Immature natural killer cell (primary cell): ENCODE data around the gene C7orf33. TPM values are rescaled to one million over a fixed set of nuclear protein-coding genes. Genes with fewer than 3 reads are reported as not detected.

Experiments used
- DNase-seq, 3 donors: peaks; one replicate each; pipeline ENCODE4 v3.0.0; 2022; ENCODE audit warnings: mixed read lengths in 1 of 3
- H3K27ac Mint-ChIP-seq, 6 donors: one replicate each; pipeline ENCODE4 v1.8.0; 2020; ENCODE audit warnings: mixed read lengths in 6 of 6, mild to moderate bottlenecking in 5 of 6, inconsistent platforms in 4 of 6, moderate library complexity in 3 of 6
- H3K27me3 Mint-ChIP-seq, 3 donors: one replicate each; pipeline ENCODE4 v1.8.0; 2020 to 2021; ENCODE audit warnings: low read depth in 3 of 3, mild to moderate bottlenecking in 3 of 3, mixed read lengths in 3 of 3, moderate library complexity in 3 of 3, inconsistent platforms in 1 of 3
- H3K36me3 Mint-ChIP-seq, 3 donors: one replicate each; pipeline ENCODE4 v1.8.0; 2020; ENCODE audit warnings: mixed read lengths in 3 of 3, inconsistent platforms in 2 of 3, mild to moderate bottlenecking in 2 of 3
- H3K4me1 Mint-ChIP-seq, 2 donors: one replicate each; pipeline ENCODE4 v1.8.0; 2020; ENCODE audit warnings: inconsistent platforms in 2 of 2, mild to moderate bottlenecking in 2 of 2, mixed read lengths in 2 of 2, moderate library complexity in 1 of 2
- H3K4me3 Mint-ChIP-seq, 5 donors: one replicate each; pipeline ENCODE4 v1.8.0; 2020; ENCODE audit warnings: mild to moderate bottlenecking in 5 of 5, mixed read lengths in 5 of 5, inconsistent platforms in 3 of 5, moderate library complexity in 3 of 5
- H3K9me3 Mint-ChIP-seq, 6 donors: one replicate each; pipeline ENCODE4 v1.8.0; 2020; ENCODE audit warnings: mild to moderate bottlenecking in 6 of 6, mixed read lengths in 6 of 6, inconsistent platforms in 4 of 6, moderate library complexity in 3 of 6
- polyA plus RNA-seq, 3 donors: library from polyadenylated mRNA; unstranded; fragments of 300-500 nt; fragmentation: Illumina TruSeq; gene quantifications; one replicate each; pipeline ENCODE4 v1.2.3, GENCODE V29; 2021

C7orf33 gene
- polyA plus RNA-seq, 3 donors from 2014 or later = not detected

GRCh38 chr7:148623586-148624282 lies 33.2 kb downstream of the C7orf33 start:
- peaks cover 9 to 47% (median 11%) of the 10 kb centered on the region in 3 donors for H3K27me3 Mint-ChIP-seq
- no peak overlapping the region for H3K27ac Mint-ChIP-seq
- peaks cover 20 to 36% of the 10 kb centered on the region in 2 donors for H3K4me1 Mint-ChIP-seq
- H3K36me3 Mint-ChIP-seq = peaks cover 0 to 3% (median 0%) of the 10 kb centered on the region in 3 donors
- peak overlapping the region in 1 of 5 donors; percentile 14 for H3K4me3 Mint-ChIP-seq
- peaks cover 0 to 2% (median 0%) of the 10 kb centered on the region in 6 donors for H3K9me3 Mint-ChIP-seq
- peak in 2 of 3 donors; percentile 11 to 20 for DNase-seq

DNA sequence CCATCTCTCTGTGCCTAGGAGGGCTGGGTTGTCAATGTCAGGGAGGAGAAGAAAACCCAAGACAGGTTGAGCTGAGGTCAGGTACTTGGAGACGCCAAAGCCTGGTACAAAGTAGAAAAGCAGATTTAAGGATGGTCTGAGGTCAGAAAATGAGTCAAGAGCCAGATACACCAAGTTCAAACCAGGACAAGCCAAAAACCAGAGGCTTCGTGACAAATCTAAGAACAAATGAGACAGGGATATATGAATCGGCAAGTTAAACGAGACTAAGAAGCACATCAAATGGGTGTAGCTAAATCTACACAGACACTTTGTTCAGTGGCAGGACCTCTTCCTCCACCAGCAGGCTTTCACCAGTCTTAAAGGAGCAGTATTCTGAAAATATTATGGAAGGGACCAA lies 34.2 kb downstream of the C7orf33 start:
- Mint-ChIP-seq H3K27me3 (peaks cover 8 to 47% (median 14%) of the 10 kb centered on the region in 3 donors), H3K36me3 (peaks cover 0 to 3% (median 0%) of the 10 kb centered on the region in 3 donors), H3K4me1 (peaks cover 26 to 44% of the 10 kb centered on the region in 2 donors), H3K27ac (no peak overlapping the region), H3K4me3 (no peak overlapping the region), H3K9me3 (peaks cover 0 to 2% (median 0%) of the 10 kb centered on the region in 6 donors)
- DNase-seq = no peak

GRCh38 chr7:148625342-148625741 lies 34.8 kb downstream of the C7orf33 start:
- Mint-ChIP-seq H3K27ac (no peak overlapping the region), H3K36me3 (peaks cover 0 to 3% (median 0%) of the 10 kb centered on the region in 3 donors), H3K9me3 (peaks cover 0 to 5% (median 0%) of the 10 kb centered on the region in 6 donors), H3K27me3 (peaks cover 9 to 51% (median 18%) of the 10 kb centered on the region in 3 donors), H3K4me1 (peaks cover 29 to 47% of the 10 kb centered on the region in 2 donors), H3K4me3 (no peak overlapping the region)
- no peak for DNase-seq

DNA sequence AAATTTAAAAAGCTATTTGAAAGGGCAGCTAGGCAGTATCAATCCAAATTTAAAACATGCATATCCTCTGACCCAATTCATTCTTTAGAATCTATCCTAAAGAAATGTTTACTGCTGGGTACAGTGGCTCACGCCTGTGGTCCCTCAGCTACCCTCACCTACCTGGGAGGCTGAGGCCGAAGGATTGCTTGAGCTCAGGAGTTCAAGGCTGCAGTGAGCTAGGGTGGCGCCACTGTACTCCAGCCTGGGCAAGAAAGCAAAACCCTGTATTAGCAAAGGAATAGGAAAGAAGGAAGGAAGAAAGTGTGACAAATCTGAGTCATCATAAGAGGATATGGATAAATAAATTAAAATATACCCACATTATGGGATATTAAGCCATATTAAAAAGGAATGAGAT lies 36.3 kb downstream of the C7orf33 start:
- H3K4me1 Mint-ChIP-seq = peaks cover 29 to 41% of the 10 kb centered on the region in 2 donors
- no peak for DNase-seq
- H3K9me3 Mint-ChIP-seq = peaks cover 0 to 5% (median 0%) of the 10 kb centered on the region in 6 donors
- H3K36me3 Mint-ChIP-seq = no peaks in the 10 kb centered on the region
- H3K27me3 Mint-ChIP-seq = peaks cover 5 to 49% (median 18%) of the 10 kb centered on the region in 3 donors
- no peak overlapping the region for H3K27ac Mint-ChIP-seq
- H3K4me3 Mint-ChIP-seq = no peak overlapping the region

DNA sequence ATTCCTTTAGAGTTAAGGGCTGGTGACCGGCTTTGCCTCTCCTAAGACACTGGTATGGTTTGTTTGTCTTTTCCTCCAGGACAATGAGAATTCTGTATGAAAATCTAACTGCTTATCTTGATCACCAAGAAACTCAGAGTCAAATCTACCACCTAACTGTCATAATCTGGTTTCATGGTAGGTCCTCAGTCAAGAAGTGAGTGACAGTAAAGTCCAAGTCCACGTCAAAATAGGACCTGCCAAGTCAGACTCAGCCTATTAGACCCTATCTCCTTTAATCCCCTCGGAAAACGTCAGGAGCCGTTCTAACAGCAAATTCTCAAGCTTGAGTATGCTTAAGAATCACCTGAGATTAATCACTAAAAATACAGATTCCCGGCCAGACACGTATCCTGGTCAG lies 37.4 kb downstream of the C7orf33 start:
- Mint-ChIP-seq H3K9me3 (peaks cover 0 to 5% (median 0%) of the 10 kb centered on the region in 6 donors), H3K27ac (peak overlapping the region in 1 of 6 donors; percentile 30), H3K36me3 (no peaks in the 10 kb centered on the region), H3K27me3 (peaks cover 5 to 53% (median 20%) of the 10 kb centered on the region in 3 donors), H3K4me3 (peak overlapping the region in 4 of 5 donors; percentile 31 to 72 (median 68)), H3K4me1 (peaks cover 30 to 43% of the 10 kb centered on the region in 2 donors)
- DNase-seq = no peak

GRCh38 chr7:148630078-148630477 lies 39.5 kb downstream of the C7orf33 start:
- H3K9me3 Mint-ChIP-seq = peaks cover 0 to 5% (median 0%) of the 10 kb centered on the region in 6 donors
- peak overlapping the region in 1 of 5 donors; percentile 2 for H3K4me3 Mint-ChIP-seq
- DNase-seq = no peak
- peaks cover 30 to 42% of the 10 kb centered on the region in 2 donors for H3K4me1 Mint-ChIP-seq
- H3K27ac Mint-ChIP-seq = no peak overlapping the region
- H3K27me3 Mint-ChIP-seq = peaks cover 3 to 46% (median 20%) of the 10 kb centered on the region in 3 donors
- H3K36me3 Mint-ChIP-seq = no peaks in the 10 kb centered on the region

- peaks cover 0 to 5% (median 0%) of the 10 kb centered on the region in 6 donors for H3K9me3 Mint-ChIP-seq
Measured at GRCh38 chr7:148633761-148634160, 43.2 kb downstream of the C7orf33 start.

GRCh38 chr7:148637094-148637493 lies 46.5 kb downstream of the C7orf33 start:
- Mint-ChIP-seq H3K4me1 (peaks cover 7 to 10% of the 10 kb centered on the region in 2 donors), H3K36me3 (no peaks in the 10 kb centered on the region), H3K27me3 (peaks cover 3 to 15% (median 15%) of the 10 kb centered on the region in 3 donors), H3K9me3 (no peaks in the 10 kb centered on the region), H3K27ac (no peak overlapping the region), H3K4me3 (no peak overlapping the region)
- no peak for DNase-seq

More at GRCh38 chr7:148633761-148634160, 43.2 kb downstream of the C7orf33 start:
- no peak overlapping the region for H3K4me3 Mint-ChIP-seq
- H3K36me3 Mint-ChIP-seq = no peaks in the 10 kb centered on the region
- peaks cover 5 to 31% (median 12%) of the 10 kb centered on the region in 3 donors for H3K27me3 Mint-ChIP-seq
- no peak overlapping the region for H3K27ac Mint-ChIP-seq
- DNase-seq = no peak
- H3K4me1 Mint-ChIP-seq = peaks cover 16 to 24% of the 10 kb centered on the region in 2 donors

GRCh38 chr7:148645898-148646297 lies 55.3 kb downstream of the C7orf33 start:
- no peak for DNase-seq
- H3K36me3 Mint-ChIP-seq = no peaks in the 10 kb centered on the region
- H3K4me1 Mint-ChIP-seq = no peaks in the 10 kb centered on the region
- H3K27ac Mint-ChIP-seq = no peak overlapping the region
- H3K9me3 Mint-ChIP-seq = no peaks in the 10 kb centered on the region
- H3K27me3 Mint-ChIP-seq = peaks cover 2 to 13% (median 7%) of the 10 kb centered on the region in 3 donors
- no peak overlapping the region for H3K4me3 Mint-ChIP-seq

GRCh38 chr7:148650232-148650858 lies 59.8 kb downstream of the C7orf33 start:
- no peak for DNase-seq
- peak overlapping the region in 1 of 6 donors; percentile 10 for H3K27ac Mint-ChIP-seq

GRCh38 chr7:148652773-148653172 lies 62.2 kb downstream of the C7orf33 start:
- no peak overlapping the region for H3K27ac Mint-ChIP-seq

More at GRCh38 chr7:148650232-148650858, 59.8 kb downstream of the C7orf33 start:
- H3K4me1 Mint-ChIP-seq = no peaks in the 10 kb centered on the region
- H3K4me3 Mint-ChIP-seq = no peak overlapping the region
- peaks cover 0 to 10% (median 10%) of the 10 kb centered on the region in 3 donors for H3K27me3 Mint-ChIP-seq
- no peaks in the 10 kb centered on the region for H3K9me3 Mint-ChIP-seq
- H3K36me3 Mint-ChIP-seq = no peaks in the 10 kb centered on the region

DNA sequence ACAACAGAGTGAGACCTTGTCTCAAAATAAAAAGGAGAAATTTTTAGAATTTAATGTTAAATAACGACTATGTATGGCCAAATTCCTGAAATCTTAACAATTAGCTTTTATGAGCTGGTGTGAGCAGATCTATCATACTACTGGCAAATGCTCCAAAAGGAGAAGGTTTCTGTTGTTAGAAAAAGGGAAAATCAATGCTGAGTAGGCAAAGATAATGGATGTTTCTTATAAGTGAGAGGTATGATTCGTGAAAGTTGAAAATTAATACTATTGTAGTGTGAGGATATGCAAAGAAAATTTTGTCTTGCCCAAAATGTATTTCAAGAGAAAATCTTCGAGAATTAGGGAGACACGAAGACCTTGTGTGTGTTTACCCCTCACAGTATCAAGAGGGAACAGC lies 67.4 kb downstream of the C7orf33 start:
- H3K4me3 Mint-ChIP-seq = no peak overlapping the region
- H3K36me3 Mint-ChIP-seq = no peaks in the 10 kb centered on the region
- no peak overlapping the region for H3K27ac Mint-ChIP-seq
- no peak for DNase-seq
- peaks cover 0 to 7% (median 6%) of the 10 kb centered on the region in 3 donors for H3K27me3 Mint-ChIP-seq
- H3K4me1 Mint-ChIP-seq = peaks cover 0 to 1% of the 10 kb centered on the region in 2 donors
- H3K9me3 Mint-ChIP-seq = no peaks in the 10 kb centered on the region

More at GRCh38 chr7:148652773-148653172, 62.2 kb downstream of the C7orf33 start:
- DNase-seq = no peak
- H3K27me3 Mint-ChIP-seq = peaks cover 0 to 10% (median 6%) of the 10 kb centered on the region in 3 donors
- no peaks in the 10 kb centered on the region for H3K4me1 Mint-ChIP-seq
- H3K9me3 Mint-ChIP-seq = no peaks in the 10 kb centered on the region
- no peak overlapping the region for H3K4me3 Mint-ChIP-seq
- H3K36me3 Mint-ChIP-seq = no peaks in the 10 kb centered on the region

DNA sequence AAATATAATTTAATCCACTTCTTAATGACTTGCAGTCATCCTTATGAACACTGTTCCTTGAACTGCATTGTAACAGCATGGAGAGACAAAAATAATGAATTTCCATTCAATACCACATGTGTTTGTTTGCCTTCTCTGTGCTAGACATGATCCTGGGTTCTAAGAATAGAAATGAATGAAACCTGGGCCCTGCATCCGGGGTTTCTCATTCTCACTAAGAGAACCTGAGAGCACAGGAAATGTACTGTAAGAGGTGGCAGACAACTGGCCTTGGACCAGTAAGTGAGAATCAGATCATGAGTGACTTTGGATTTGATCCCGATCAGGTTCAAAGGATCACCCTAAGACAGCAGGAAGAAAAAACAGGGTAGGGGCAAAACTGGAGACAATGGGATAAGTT lies 70.9 kb downstream of the C7orf33 start:
- no peak for DNase-seq
- H3K4me3 Mint-ChIP-seq = no peak overlapping the region
- no peaks in the 10 kb centered on the region for H3K9me3 Mint-ChIP-seq
- no peaks in the 10 kb centered on the region for H3K36me3 Mint-ChIP-seq
- H3K4me1 Mint-ChIP-seq = peaks cover 0 to 1% of the 10 kb centered on the region in 2 donors
- no peak overlapping the region for H3K27ac Mint-ChIP-seq
- peaks cover 0 to 2% (median 2%) of the 10 kb centered on the region in 3 donors for H3K27me3 Mint-ChIP-seq

DNA sequence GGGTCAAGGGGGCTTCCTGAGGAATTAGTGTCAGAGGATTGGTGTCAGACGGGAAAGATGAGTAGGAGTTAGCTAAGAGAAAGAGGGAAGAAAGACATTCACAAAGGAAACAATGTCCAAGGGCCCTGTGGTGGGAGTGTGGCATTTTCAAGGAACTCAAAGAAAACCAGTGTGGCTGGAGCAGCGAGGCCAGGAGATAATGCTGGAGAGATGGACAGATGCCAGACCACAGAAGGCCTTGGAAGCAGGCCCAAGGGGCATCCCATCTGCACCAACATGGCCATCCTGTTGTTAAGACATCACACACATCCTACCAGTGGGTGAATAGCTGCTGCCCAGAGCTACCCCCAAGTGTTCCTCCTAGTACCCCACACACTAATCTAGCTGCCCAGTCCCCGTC lies 72.1 kb downstream of the C7orf33 start:
- no peak overlapping the region for H3K4me3 Mint-ChIP-seq
- H3K9me3 Mint-ChIP-seq = no peaks in the 10 kb centered on the region
- no peak overlapping the region for H3K27ac Mint-ChIP-seq
- peaks cover 0 to 1% of the 10 kb centered on the region in 2 donors for H3K4me1 Mint-ChIP-seq
- peaks cover 2 to 10% (median 2%) of the 10 kb centered on the region in 3 donors for H3K27me3 Mint-ChIP-seq
- DNase-seq = no peak
- H3K36me3 Mint-ChIP-seq = no peaks in the 10 kb centered on the region
